HTERT RPE-1 (cell line): ENCODE measurements around the gene CENPF.
"Not testable (repeated sequence)": the region's sequence is repeated elsewhere in the genome, so short reads cannot be mapped to it uniquely, and the experiment has no call there.

Source experiments
- in situ Hi-C: fragments of 300-500 bp; cut with MboI; formaldehyde crosslinking; loops from 4 replicates; pipeline ENCODE4 v1.14.3; 2020; ENCODE audit warnings: low sequenced_read_pairs

Gene CENPF

DNA sequence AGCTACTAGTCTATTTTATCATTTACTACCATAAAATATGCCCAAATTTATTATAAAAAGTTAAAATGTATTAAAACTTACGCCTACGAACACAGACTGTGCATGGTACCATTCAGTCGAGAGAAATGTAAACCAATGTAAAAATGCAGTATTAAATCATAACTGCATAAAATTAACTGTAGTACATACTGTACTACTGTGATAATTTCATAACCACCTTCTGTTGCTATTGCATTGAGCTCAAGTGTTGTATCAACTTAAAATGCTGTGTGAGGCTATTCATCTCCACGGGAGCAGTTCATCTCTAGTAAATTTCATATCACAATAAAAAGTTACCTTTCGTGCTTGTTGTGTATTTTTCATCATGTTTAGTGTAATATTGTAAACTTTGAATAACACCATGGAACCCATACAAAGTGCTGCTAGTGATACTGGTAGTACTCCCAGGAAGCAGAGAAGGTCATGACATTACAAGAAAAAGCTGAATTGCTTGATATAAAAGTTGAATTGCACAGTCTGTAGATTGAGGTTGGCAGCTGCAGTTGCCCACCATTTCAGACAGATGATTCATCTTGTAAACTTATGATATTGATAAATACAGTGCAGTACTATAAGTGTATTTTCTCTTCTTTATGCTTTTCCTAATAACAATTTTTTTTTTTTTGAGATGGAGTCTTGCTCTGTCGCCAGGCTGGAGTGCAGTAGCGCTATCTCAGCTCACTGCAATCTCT lies 19.0 kb upstream of the CENPF start:
- in situ Hi-C loops, result loop anchor here (25.0 kb wide), 1 partner anchor 222 kb away; no protein-coding TSS in a partner anchor

DNA sequence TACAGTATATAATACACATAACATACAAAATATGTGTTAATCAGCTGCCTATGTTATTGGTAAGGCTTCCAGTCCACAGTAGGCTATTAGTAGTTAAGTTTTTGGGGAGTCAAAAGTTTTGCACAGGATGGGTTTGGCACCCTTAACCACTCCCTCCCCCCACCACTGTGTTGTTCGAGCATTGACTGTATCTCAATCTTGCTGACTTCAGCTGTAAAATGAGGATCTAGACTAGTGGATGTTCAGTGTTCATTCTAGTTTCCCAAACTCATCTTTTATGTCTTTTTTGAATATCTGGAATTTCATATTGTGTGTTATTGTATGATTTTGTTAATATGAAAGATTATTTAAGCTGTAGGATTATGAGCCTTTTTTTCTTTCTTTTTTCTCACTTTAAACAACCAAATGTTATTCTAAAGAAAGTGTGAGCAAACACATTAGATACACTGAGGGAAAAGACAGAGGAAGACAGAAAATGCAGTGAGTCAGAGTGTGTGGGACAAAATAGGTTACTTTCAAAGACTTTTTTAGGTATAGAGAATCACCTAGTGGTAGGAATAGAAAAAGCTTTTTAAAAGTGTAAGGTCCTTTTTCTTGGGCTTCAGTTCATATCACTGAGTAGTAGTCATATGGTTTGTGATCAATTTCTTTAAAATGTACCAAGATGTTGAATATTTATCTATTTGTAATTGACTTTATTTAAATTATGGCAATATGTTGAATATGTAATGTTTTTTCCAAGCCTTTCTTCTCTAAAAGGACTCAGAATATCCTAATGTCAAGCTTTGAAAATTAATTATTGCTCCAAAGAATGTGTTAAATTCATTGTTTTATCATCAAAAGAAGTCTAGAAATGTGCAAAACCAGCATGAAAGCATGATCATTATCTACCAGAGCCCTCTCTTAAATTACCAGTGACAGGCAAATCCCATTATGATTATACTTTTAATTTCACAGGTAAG lies 17.9 kb upstream of the CENPF start:
- in situ Hi-C loops, result loop anchor here (25.0 kb wide), 1 partner anchor 223 kb away; no protein-coding TSS in a partner anchor

DNA sequence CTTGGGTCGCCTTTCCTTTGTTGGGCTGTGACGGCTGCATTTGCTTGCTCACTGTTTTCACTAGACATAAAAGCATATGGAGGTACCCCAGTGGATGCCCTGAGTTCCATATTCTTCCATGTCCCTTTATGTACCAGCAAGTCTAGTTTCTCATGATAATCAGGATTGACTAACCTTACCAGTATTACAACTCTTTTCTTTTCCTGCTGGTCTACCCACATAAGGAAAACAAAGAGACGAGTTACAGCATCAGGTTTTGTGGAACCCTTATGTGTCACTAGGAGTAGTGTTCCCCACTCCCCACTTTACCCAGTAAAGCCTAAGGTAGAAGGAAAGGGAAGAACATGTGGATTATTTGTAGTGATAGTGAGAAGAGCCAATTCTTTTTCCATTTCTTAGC lies 16.4 kb upstream of the CENPF start:
- in situ Hi-C loops, result loop anchor here (25.0 kb wide), 1 partner anchor 224 kb away; no protein-coding TSS in a partner anchor

DNA sequence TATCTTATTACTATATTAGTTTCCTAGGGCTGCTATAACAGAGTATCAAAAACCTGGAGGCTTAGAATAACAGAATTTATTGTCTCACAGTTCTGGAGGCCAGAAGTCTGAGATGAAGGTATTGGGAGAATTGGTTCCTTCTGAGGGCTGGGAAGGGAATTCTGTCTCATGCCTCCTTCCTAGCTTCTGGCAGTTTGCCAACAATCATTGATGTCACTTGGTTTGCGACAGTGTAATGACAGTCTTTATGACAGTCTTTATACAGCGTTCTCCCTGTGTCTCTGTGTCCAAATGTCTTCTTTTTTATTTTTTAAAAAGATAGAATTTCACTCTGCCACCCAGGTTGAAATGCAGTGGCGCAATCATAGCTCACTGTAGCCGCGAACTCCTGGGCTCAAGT lies 15.8 kb upstream of the CENPF start:
- in situ Hi-C loops, result loop anchor here (25.0 kb wide), 1 partner anchor 225 kb away; no protein-coding TSS in a partner anchor

DNA sequence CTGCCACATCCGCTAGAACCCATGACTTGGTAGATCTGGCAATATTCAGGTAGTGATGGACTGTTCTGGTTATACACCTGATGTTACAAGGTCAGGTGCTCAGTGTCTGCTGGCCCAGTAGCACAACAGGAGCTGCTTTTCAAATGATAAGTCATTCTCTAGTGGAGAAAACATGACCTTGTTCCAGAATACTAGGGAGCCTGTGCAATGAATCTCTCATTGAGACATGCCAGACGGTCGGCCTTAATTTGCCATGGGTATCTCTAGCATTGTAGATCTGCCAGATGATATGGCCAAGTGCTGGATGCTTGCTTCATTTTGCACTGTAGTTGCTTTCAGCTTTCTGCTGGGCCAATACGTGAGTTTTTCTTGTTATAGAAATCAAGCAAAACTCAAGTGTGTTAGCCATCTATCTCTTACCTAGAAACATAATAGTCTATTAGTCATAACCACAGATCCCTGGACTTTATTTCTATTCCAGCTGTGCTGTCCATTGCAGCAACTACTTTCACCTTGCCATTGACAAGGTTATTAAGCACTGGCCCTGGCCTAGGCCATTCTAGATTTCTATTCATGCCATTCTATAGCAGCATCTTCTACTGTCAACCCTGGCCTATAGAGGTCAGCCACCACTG lies 13.9 kb upstream of the CENPF start:
- in situ Hi-C loops, result loop anchor here (25.0 kb wide), 1 partner anchor 227 kb away; no protein-coding TSS in a partner anchor

DNA sequence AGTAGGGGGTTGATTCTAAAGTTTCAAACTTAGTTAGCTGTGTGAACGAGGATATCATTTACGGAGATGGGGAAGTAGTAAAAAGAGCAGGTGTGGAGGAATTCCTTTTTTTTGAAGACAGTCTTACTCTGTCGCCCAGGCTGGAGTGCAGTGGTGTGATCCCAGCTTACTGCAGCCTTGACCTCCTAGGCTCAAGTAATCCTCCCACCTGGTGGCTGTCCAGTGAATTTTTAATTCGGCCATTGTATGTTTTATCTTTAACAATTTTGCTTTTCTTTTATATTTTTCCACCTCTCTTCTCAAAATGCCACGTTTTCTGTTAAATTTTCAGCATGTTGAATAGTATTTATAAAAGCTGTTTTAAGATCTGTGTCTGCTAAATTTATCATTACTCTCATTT lies 12.3 kb upstream of the CENPF start:
- in situ Hi-C loops, result loop anchor here (25.0 kb wide), 1 partner anchor 228 kb away; no protein-coding TSS in a partner anchor

DNA sequence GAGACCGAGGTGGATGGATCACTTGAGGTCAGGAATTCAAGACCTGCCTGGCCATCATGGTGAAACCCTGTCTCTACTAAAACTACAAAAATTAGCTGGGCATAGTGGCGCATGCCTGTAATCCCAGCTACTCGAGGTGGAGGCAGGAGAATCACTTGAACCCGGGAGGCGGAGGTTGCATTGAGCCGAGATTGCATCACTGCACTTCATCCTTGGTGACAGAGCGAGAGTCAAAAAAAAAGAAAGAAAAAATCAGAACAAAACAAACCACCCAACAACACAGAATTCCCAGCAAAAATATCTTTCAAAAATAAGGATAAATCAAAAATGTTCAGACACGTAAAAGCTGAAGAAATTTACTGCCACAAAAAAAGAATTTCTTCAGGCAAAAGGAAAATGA lies 11.1 kb upstream of the CENPF start:
- in situ Hi-C loops, result loop anchor here (25.0 kb wide), 1 partner anchor 230 kb away; no protein-coding TSS in a partner anchor

DNA sequence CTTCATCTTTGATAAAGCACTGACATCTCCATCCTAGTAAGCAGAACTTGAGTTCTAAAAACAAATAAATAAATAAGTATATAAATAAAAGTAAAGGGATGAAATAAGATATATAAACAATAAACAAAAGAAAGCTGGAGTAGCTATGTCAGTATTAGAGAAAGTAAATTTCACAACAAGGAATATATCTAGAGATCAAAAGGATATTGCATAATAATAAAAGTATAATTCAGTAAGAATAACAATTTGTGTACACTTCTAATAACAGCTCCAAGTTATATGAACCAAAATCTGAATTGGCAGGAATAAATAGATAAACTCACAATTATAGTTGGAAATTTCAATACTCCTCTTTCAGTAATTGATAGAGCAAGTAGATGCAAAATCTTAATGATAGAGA lies 9.8 kb upstream of the CENPF start:
- in situ Hi-C loops, result loop anchor here (25.0 kb wide), 1 partner anchor 231 kb away; no protein-coding TSS in a partner anchor

DNA sequence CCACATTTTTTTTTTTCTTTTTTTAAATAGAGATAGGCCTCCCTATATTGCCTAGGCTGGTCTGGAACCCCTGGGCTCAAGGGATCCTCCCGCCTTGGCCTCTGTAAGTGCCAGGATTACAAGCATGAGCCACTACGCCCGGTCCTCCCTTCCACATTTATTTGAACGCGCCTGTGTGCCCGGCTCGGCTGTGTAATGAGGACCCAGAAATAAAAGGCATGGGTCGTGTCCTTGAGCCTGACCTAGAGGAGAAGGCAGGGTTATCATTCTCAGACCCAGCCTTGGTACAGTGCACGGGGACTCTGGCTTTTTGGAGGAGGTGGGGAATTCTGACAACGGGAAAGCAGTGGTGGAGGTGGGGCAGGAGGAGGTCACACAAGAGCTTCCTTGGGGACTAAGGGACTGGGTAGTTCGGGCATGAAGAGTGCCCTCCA lies 841 bp downstream of the CENPF start:
- in situ Hi-C loops, result no loop called here

DNA sequence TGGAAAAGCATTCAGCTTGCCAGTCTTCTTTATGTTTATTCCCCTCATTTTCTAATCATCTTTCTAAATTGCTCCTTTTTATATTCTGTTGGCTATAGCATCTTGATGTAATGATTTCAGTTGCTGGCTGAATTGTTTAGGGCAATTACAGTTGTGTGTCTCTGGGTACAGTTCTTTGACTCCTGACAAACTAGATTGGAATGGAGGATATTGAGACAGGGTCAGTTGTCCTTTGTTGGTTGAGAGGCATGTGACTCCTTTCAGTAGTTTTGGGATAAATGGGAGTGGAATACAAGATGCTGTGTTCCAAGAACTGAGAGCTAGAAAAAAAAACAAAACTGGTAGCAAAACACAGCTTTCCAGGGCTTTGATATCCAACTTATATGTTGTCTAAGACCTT lies 1.5 kb downstream of the CENPF start:
- in situ Hi-C loops, result no loop called here

DNA sequence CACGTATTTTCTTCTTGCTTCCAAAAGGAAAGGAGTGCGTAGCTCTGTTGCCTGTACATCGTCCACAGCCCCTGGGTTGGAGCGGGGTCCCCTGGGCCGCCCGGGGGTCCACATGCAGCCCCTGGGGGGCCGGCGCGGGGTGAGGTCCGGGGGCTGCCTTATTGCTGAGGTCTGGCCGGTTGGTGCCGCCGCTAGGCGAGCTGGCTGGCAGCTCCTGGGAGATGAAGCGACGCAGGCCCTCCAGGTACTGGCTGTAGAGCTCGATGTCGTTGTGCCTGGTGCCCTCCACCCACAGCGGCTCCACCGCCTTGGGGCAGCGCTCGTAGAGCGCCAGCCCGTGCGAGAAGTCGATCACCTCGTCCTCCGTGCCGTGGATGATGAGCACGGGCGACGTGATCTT lies 2.5 kb downstream of the CENPF start:
- in situ Hi-C loops, result not testable (repeated sequence)

DNA sequence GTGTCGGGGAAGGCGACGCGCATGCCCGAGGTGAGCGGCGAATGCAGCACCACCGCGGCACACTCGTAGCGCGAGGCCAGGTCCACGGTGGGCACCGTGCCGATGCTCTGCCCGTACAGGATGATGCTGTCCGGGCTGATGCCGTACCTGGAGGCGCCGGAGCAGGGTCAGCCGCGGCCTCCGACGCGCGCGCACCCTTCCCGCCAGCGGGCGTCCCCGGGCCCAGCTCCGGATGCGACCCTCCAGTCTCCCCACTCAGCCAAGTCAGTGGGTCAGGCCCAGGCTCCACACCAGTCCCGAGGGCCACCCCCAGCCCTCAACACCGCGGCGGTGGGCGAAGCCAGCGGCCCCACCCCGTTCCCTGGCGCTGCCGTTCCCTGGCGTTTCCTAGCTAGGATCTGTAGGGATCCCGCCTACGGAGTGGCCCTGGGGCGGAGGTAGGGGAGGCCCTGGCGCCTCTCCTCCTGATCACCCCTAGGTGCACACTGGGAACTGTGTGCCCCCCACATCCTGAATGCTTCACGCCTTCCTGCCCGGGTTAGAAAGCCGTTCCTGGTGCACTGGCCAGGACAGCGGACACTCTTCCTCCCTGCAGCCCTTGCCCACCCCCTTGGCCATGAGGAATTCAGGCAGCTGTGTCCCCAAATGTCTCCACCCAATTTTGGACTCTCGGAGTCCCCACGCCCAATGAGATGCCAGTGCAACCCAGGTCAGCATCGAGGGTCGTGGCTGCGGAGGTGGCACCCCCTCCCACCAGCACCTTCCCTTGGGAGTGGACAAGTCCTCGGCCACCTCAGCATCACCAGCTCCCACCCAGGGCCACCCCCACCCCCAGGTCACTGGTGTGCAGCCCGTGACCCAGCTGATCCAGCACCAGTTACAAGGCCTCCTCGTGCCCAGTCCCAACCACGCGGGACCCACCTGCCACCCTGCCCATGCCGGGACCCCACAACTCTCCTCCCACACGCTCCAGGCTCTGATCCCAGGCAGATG lies 3.2 kb downstream of the CENPF start:
- in situ Hi-C loops, result not testable (repeated sequence)

DNA sequence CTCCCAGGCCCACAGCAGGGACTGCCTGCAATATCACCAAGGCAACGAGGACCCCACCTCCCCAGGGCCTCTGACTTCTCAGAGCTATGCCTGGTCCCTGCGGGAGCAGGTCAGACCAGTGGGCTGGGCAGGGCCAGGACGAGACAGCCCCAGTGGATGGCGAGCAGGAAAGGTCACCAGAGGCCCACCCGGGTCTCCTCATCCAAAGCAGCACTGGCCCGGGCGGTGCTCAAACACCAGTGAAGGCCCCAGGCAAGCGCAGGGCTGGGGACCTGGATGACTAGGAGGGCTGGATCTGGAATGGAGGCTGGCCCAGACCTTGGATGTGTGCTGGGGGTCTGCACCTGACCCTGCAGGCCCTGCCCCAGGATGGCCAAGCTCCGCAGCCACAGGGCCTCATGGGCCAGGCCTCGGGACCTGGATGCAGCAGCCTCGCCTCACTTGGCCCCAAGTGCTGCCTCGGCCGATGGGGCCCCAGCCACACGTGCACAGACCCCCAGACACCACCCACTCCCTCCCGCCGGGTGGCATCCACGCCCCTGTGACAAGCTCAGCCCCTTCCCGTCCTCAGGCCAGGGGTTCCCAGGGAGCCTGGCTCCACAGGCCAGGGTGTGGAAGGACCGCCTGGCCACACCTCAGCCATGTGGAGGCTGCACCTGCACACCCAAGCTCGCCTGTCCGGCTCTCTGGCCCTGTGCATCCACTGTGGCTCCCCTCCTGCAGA lies 4.7 kb downstream of the CENPF start:
- in situ Hi-C loops, result not testable (repeated sequence)

DNA sequence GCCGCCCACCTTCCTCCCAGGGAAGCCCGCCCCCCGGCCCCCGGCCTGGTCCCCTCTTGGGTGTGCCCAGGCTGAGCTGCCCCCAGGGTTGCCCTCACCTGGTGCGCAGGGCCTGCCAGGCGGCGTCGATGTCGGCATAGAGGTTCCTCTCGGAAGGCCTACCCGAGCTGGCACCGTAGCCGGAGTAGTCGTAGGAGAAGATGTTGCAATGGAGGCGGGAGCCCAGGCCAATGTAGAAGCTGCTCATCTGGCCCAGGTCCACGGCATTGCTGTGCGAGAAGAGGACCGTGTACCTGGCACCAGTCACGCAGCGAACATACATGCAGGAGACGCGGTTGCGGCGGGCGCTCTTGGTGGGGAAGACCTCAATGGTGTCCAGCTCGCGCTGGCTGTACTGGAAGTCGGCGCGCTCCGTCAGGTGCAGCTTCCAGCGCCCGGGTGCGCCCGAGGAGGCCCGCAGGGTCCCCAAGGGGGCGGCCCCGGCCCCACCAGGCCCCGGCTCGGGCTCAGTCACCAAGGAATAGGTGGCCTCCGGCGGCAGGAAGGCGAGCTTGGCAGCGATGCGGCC lies 5.3 kb downstream of the CENPF start:
- in situ Hi-C loops, result not testable (repeated sequence)

DNA sequence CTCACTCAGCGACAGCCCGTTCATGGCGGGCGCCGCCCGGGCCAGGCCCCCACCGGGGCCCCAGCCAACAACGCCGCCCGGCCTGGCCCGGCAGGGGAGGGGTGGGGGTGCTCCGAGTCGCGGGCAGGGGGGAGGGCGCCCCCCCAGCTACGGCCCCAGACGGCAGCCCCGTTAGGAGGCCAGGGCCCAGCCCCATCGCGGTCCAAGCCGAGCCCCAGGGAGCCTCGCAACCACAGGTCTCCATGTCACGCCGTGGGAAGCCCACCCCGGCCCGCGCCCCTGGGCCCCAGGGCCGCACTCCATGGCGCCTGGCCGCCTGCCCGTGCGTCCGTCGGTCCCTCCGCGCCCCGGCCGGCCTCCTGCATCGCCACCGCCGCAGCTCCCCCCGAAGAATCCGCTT lies 5.8 kb downstream of the CENPF start:
- in situ Hi-C loops, result not testable (repeated sequence)

DNA sequence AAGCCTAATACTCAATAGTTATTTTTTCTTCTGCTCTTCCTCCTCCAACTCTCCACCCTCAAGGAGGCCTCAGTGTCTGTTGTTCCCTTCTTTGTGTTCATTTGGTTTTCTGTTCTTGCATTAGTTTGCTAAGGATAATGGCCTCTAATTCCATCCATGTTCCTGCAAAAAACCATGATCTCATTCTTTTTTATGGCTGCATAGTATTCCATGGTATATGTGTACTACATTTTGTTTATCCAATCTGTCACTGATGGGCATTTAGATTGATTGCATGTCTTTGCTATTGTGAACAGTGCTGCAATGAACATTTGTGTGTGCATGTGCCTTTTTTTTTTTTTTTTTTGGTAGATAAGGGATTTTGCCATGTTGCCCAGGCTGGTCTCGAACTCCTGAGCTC lies 6.7 kb downstream of the CENPF start:
- in situ Hi-C loops, result no loop called here

DNA sequence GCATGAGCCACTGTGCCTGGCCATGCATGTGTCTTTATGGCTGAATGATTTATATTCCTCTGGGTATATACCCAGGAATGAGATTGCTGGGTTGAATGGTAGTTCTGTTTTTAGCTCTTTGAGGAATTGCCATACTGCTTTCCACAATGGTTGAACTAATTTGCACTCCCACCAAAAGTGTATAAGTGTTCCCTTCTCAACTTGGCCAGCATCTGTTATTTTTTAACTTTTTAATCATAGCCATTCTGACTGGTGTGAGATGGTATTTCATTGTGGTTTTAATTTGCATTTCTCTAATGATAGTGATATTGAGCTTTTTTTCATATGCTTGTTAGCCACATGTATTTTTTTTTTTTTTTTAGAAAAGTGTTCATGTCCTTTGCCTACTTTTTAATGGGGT lies 7.1 kb downstream of the CENPF start:
- in situ Hi-C loops, result not testable (repeated sequence)

DNA sequence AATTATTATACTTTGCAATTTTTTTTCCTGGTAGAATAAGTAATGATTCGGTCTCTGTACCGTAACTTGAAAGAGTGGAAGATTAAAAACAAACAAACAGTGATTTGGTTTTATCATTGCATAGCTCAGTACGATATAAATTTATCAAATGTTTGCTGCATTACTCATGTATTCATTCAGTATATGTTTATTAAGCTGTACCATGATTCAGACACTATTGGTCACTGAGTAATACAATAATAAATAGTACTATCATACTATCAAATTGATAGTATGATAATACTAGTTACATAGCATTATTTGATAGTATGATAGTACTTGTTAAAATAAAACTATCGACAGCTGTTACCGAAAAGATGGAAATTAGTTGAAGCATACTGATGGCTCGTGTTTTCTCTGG lies 12.1 kb downstream of the CENPF start:
- in situ Hi-C loops, result no loop called here

DNA sequence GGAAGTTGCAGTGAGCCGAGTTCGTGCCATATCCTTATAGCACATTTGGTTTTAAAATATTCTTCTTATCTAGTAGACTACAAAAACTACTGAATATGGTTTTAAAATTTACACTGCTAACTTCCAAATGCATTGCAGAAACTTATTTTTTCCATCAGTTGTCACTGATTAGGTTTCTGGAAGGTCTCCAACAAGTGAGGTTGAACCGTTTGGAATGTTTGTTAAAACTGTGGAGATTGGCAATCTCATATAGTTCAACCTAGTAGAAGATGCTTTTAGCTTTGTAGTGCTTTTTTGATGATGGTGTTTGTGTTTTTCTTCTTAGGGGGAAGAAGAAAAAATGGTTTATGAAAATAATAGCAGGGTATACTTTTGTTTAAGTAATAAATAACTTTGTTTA lies 12.9 kb downstream of the CENPF start:
- in situ Hi-C loops, result no loop called here
